ENCODE data around the gene PI4KB. TPM values are rescaled to one million over a fixed set of nuclear protein-coding genes. Genes with fewer than 3 reads are reported as not detected.

The PI4KB gene
- total and polyA plus RNA-seq, 9 of the 15 experiments (the other 6 are each of a cell fraction or from before 2014, with no cell fraction given): 3.1 to 65.4 (median 45.1) TPM

DNA sequence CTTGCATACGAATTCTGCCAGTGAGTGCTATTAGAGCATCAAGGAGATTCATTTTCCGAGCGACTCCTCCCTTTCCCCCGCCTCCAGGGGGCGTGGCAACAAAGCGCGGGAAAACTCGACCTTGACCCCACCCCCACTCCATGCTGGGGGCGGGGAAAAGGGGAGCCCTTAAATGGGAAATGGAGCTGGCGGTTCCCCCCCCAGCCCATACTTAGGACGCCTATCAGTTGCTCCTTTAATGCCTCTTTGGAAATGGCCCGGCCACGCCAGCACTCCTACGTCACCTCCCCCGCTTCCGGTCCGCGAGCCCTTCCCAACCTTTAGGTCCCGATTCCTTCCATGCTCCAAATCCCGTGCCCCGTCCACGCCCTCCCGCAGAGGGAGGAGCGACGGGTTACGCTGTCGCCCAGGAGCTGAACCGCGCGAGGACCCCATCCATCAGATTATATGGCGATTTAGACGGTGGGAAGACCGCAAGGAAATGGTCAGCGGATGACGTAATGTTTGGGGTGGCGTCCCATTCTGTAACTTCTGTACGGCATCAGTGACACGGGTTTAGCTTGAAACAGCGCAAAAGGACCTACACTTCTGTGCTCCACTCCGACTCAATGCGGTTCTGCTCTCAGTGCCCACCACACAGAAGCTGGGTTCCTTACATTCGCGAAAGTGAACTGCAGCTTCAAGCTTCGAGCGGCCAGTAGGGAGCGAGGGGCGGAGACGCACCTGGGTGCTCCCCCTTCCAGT is 45.8 kb downstream of the PI4KB start (continued):
- TF ChIP-seq ZNF253 (CRISPR knock-in tag; conservative IDR thresholded peaks at IDR 0.05) (no peak), L3MBTL2 (IDR thresholded peaks at IDR 0.05) (peak; percentile 94), NKRF (IDR thresholded peaks at IDR 0.05; ENCODE audit: borderline replicate concordance) (peak; percentile 87; the same call in 1 of the 2 replicates), ZNF609 (CRISPR knock-in tag; IDR thresholded peaks at IDR 0.05; ENCODE audit: borderline replicate concordance) (peak; percentile 84), GABPA (tag; conservative IDR thresholded peaks at IDR 0.05; ENCODE audit: low read depth) (peak; percentile 91), HMGN3 (IDR thresholded peaks at IDR 0.05; ENCODE audit: borderline replicate concordance, extremely low read depth, insufficient read length, low read depth, low read length) (peak; percentile 62), SIN3A (IDR thresholded peaks at IDR 0.05; ENCODE audit: borderline replicate concordance in 2 of 2, control insufficient read depth in 1 of 2, low read depth in 2 of 2, low read length in 2 of 2) (no peak; a peak in 1 of 4 replicates), EP300 (IDR thresholded peaks at IDR 0.05; ENCODE audit: low read length) (peak; percentile 69), POLR2B (IDR thresholded peaks at IDR 0.05; ENCODE audit: low read depth, partially characterized antibody) (peak; percentile 93), SMC3 (conservative IDR thresholded peaks at IDR 0.05; ENCODE audit: insufficient read depth, low read depth, low read length) (0 out of 2 replicates have a peak, but pooled peaks have one; percentile 4), ZNF23 (CRISPR knock-in tag; IDR thresholded peaks at IDR 0.05) (no peak), MTA1 (IDR thresholded peaks at IDR 0.05; ENCODE audit: borderline replicate concordance) (peak; percentile 76; the same call in 1 of the 2 replicates), HDAC2 (IDR thresholded peaks at IDR 0.05) (peak; percentile 91), ZZZ3 (IDR thresholded peaks at IDR 0.05) (peak; percentile 74; the same call in 1 of the 2 replicates), CXXC5 (CRISPR knock-in tag; IDR thresholded peaks at IDR 0.05) (peak; percentile 78), ZEB2 (IDR thresholded peaks at IDR 0.05) (peak; percentile 72), HLTF (IDR thresholded peaks at IDR 0.05) (peak; percentile 71; the same call in 1 of the 2 replicates), JUNB (CRISPR knock-in tag; conservative IDR thresholded peaks at IDR 0.05) (peak; percentile 88), HDAC3 (IDR thresholded peaks at IDR 0.05; ENCODE audit: borderline replicate concordance, partially characterized antibody) (no peak)
